ENCODE data around the gene GFRA4.

GRCh38 chr20:3696745-3697587 is 33.8 kb upstream of the GFRA4 start:
- TF ChIP-seq CTCF (conservative IDR thresholded peaks at IDR 0.05; ENCODE audit: low read depth, low read length) (no peak), EZH2 (IDR thresholded peaks at IDR 0.05; ENCODE audit: borderline replicate concordance, low read depth, low read length, poor library complexity, severe bottlenecking) (no peak)

Measured in A673 (cell line).